K562 (cell line): Measurements from ENCODE around the gene IQCN. TPM values are rescaled to one million over a fixed set of nuclear protein-coding genes. Genes with fewer than 3 reads are reported as not detected.

ENCODE experiments used
- ARID3A ChIP-seq: IDR thresholded peaks from 2 replicates; pipeline ENCODE4 v1.6.1; 2012; ENCODE audit warnings: low read depth, low read length, improper control_type of control experiment, borderline replicate concordance
- CHD2 ChIP-seq: IDR thresholded peaks from 2 replicates; pipeline ENCODE4 v1.6.1; 2011; ENCODE audit warnings: low read depth, low read length
- EHMT2 ChIP-seq: fragments of 450-650 bp; IDR thresholded peaks from 2 replicates; pipeline ENCODE4 v1.6.1; 2018; ENCODE audit warnings: antibody characterized with exemption
- ELF2 ChIP-seq: fragments of 250-450 bp; sonication (Bioruptor Pico); IDR thresholded peaks from 2 replicates; pipeline ENCODE4 v1.5.0; 2021; ENCODE audit warnings: mild to moderate bottlenecking
- FOXK1 ChIP-seq: sonication (generic); formaldehyde crosslinking; IDR thresholded peaks from 2 replicates; pipeline ENCODE4 v1.8.0; 2022; ENCODE audit warnings: missing genetic modification reagents, mild to moderate bottlenecking, borderline replicate concordance
- GATA2 ChIP-seq: sonication (generic); formaldehyde crosslinking; IDR thresholded peaks from 2 replicates; pipeline ENCODE4 v1.4.0; 2020; ENCODE audit warnings: mild to moderate bottlenecking, missing genetic modification reagents
- GATAD2B ChIP-seq: fragments of 450-650 bp; IDR thresholded peaks from 2 replicates; pipeline ENCODE4 v1.6.1; 2017; ENCODE audit warnings: mild to moderate bottlenecking, borderline replicate concordance
- GTF2F1 ChIP-seq: IDR thresholded peaks from 2 replicates; pipeline ENCODE4 v1.6.1; 2011; ENCODE audit warnings: low read depth, low read length, improper control_type of control experiment
- MTF1 ChIP-seq: fragments of 250-450 bp; sonication (Bioruptor Pico); IDR thresholded peaks from 2 replicates; pipeline ENCODE4 v1.9.0; 2021; ENCODE audit warnings: moderate library complexity, mild to moderate bottlenecking, inconsistent platforms, borderline replicate concordance
- SRSF7 ChIP-seq: fragments of 200-400 bp; formaldehyde crosslinking; optimal IDR thresholded peaks from 2 replicates; pipeline ENCODE3; 2017; ENCODE audit warnings: mild to moderate bottlenecking, low read depth, low read length
- TCF15 ChIP-seq: fragments of 250-450 bp; sonication (Bioruptor Pico); IDR thresholded peaks from 2 replicates; pipeline ENCODE4 v1.8.0; 2022; ENCODE audit warnings: moderate library complexity, mild to moderate bottlenecking, inconsistent platforms
- TCF7L2 ChIP-seq: fragments of 150-350 bp; IDR thresholded peaks from 2 replicates; pipeline ENCODE4 v1.6.1; 2016; ENCODE audit warnings: low read depth, mild to moderate bottlenecking, low read length, moderate library complexity
- TSHZ1 ChIP-seq: fragments of 250-450 bp; sonication (Bioruptor Pico); IDR thresholded peaks from 2 replicates; pipeline ENCODE4 v1.4.0; 2020; ENCODE audit warnings: mild to moderate bottlenecking, moderate library complexity
- ZC3H11A ChIP-seq: IDR thresholded peaks from 2 replicates; pipeline ENCODE4 v1.6.1; 2012; ENCODE audit warnings: low read depth, low read length, improper control_type of control experiment
- ZNF146 ChIP-seq: IDR thresholded peaks from one replicate; pipeline ENCODE4 v1.6.1; 2018; ENCODE audit warnings: missing compliant biosample characterization; ENCODE audit not compliant: unreplicated experiment
- ZNF232 ChIP-seq: sonication (generic); formaldehyde crosslinking; IDR thresholded peaks from 2 replicates; pipeline ENCODE4 v1.8.0; 2022; ENCODE audit warnings: mild to moderate bottlenecking, missing genetic modification reagents
- ZNF644 ChIP-seq: fragments of 200-800 bp; sonication (Bioruptor generic); IDR thresholded peaks from 2 replicates; pipeline ENCODE4 v1.6.1; 2016; ENCODE audit warnings: low read depth, missing genetic modification characterization, missing compliant biosample characterization
- ZNF668 ChIP-seq: fragments of 250-450 bp; sonication (Bioruptor Pico); IDR thresholded peaks from 2 replicates; pipeline ENCODE4 v1.8.0; 2022; ENCODE audit warnings: mild to moderate bottlenecking, inconsistent platforms
- polyA plus RNA-seq, 8 experiments: library from polyadenylated mRNA; depleted of rRNA in 4 of 8; stranded (reverse) in 5 of 8; unstranded in 3 of 8; fragments of >200 nt; fragmentation: Nextera tagmentation in 2 of 8; fragmentation: Illumina TruSeq in 1 of 8; extraction: Ambion mirVana in 2 of 8; extraction: Trizol in 1 of 8; gene quantifications; 2 replicates each; pipeline versions ENCODE4 v1.2.1 to v1.2.3, GENCODE V29; 2011 to 2014; ENCODE audit warnings: inconsistent platforms in 1 of 8, missing spikeins in 1 of 8
- total RNA-seq, 7 experiments: library from RNA; depleted of rRNA in 6 of 7; stranded (reverse); fragments of >200 nt in 6 of 7; fragmentation: Illumina TruSeq in 2 of 7; extraction: Trizol in 2 of 7; gene quantifications; 2 replicates each; pipeline versions ENCODE4 v1.2.1 to v1.2.3, GENCODE V29; 2011 to 2021; ENCODE audit warnings: low replicate concordance in 1 of 7
- TF ChIP-seq, protein P1 (sequence below): fragments of 450-650 bp; formaldehyde crosslinking; IDR thresholded peaks from 2 replicates; pipeline ENCODE4 v1.4.0; 2022; ENCODE audit warnings: missing genetic modification characterization
- TF ChIP-seq, protein P2 (sequence below): IDR thresholded peaks from 2 replicates; pipeline ENCODE4 v1.6.1; 2014; ENCODE audit warnings: antibody characterized with exemption

IQCN gene
- total and polyA plus RNA-seq, 9 of the 15 experiments (the other 6 are each of a cell fraction or from before 2014, with no cell fraction given): 0.01 to 0.07 (median 0.04) TPM; not detected in 3

GRCh38 chr19:18322759-18323460 is 48.7 kb upstream of the IQCN start, which contains the start of gene LSM4 (continued):
- TF ChIP-seq TSHZ1 (CRISPR knock-in tag) (no peak), TCF15 (CRISPR knock-in tag) (no peak), ZC3H11A (no peak), ZNF644 (no peak), SRSF7 (no peak), GATAD2B (no peak), GTF2F1 (peak; percentile 62; the same call in 1 of the 2 replicates), EHMT2 (no peak), ARID3A (no peak), ZNF668 (CRISPR knock-in tag) (no peak; the same call in 1 of the 2 replicates), ZNF232 (CRISPR knock-in tag) (no peak), CHD2 (peak; percentile 80), TCF7L2 (no peak), GATA2 (CRISPR knock-in tag) (no peak), FOXK1 (no peak), ZNF146 (CRISPR knock-in tag) (no peak), MTF1 (CRISPR knock-in tag) (no peak), ELF2 (CRISPR knock-in tag) (no peak)
- TF ChIP-seq, protein P1, sequence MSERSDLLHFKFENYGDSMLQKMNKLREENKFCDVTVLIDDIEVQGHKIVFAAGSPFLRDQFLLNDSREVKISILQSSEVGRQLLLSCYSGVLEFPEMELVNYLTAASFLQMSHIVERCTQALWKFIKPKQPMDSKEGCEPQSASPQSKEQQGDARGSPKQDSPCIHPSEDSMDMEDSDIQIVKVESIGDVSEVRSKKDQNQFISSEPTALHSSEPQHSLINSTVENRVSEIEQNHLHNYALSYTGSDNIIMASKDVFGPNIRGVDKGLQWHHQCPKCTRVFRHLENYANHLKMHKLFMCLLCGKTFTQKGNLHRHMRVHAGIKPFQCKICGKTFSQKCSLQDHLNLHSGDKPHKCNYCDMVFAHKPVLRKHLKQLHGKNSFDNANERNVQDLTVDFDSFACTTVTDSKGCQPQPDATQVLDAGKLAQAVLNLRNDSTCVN: no peak
- TF ChIP-seq, protein P2, sequence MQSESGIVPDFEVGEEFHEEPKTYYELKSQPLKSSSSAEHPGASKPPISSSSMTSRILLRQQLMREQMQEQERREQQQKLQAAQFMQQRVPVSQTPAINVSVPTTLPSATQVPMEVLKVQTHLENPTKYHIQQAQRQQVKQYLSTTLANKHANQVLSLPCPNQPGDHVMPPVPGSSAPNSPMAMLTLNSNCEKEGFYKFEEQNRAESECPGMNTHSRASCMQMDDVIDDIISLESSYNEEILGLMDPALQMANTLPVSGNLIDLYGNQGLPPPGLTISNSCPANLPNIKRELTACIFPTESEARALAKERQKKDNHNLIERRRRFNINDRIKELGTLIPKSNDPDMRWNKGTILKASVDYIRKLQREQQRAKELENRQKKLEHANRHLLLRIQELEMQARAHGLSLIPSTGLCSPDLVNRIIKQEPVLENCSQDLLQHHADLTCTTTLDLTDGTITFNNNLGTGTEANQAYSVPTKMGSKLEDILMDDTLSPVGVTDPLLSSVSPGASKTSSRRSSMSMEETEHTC: no peak; the same call in 1 of the 2 replicates
